B cell (primary cell): ENCODE data around the gene ZNF319.

Source experiments
- CTCF ChIP-seq: fragments of 200-600 bp; IDR thresholded peaks from one replicate; pipeline ENCODE4 v1.8.0; 2022; ENCODE audit warnings: antibody characterized with exemption, mild to moderate bottlenecking
- EZH2 ChIP-seq: IDR thresholded peaks from 2 replicates; pipeline ENCODE4 v1.6.1; 2012; ENCODE audit warnings: borderline replicate concordance, low read depth, mild to moderate bottlenecking, moderate library complexity, low read length; ENCODE audit not compliant: insufficient read depth, poor library complexity, severe bottlenecking

DNA sequence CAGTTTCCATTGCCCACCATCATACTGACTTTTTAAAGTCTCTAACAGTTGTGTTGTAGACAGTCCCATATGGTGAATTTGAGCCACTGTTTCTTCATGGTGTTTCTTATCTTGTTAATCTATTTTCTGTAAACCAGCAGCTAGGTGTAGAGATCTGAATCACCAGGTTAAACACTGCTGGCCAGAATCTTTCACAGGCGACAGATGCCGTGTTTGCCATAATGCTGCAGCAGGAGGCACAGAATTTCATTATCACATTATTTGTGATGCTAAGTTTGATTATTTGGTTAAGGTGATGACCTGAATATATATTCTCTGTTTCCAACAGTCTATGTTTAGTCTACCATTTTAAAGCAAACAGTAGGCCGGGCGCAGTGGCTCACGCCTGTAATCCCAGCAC lies 18.1 kb downstream of the ZNF319 start:
- no peak for TF ChIP-seq CTCF
- TF ChIP-seq EZH2 = no peak
